ENCODE data around the gene TNFRSF1A. TPM values are rescaled to one million over a fixed set of nuclear protein-coding genes. Genes with fewer than 3 reads are reported as not detected.

The TNFRSF1A gene
- total and polyA plus RNA-seq, 2 of the 13 experiments (the other 11 are each of a cell fraction or from before 2014, with no cell fraction given), result 41.5 to 61.2 TPM

GRCh38 chr12:6384499-6385436 is 42.9 kb upstream of the TNFRSF1A start (continued):
- TF ChIP-seq POLR2A (IDR thresholded peaks at IDR 0.05; ENCODE audit: insufficient read depth in 1 of 2, low read depth in 2 of 2, low read length in 2 of 2) (peak in 1 of 2 experiments; percentile 47; a peak in 1 of 4 replicates), ATF7-NPFF (CRISPR knock-in tag; IDR thresholded peaks at IDR 0.05; ENCODE audit: low read depth) (0 out of 2 replicates have a peak, but pooled peaks have one; percentile 34), TGIF2 (CRISPR knock-in tag; IDR thresholded peaks at IDR 0.05) (peak; percentile 52; the same call in 1 of the 2 replicates), REL (CRISPR knock-in tag; conservative IDR thresholded peaks at IDR 0.05) (0 out of 2 replicates have a peak, but pooled peaks have one; percentile 25), MAF1 (CRISPR knock-in tag; IDR thresholded peaks at IDR 0.05; ENCODE audit: borderline replicate concordance) (peak; percentile 51; the same call in 1 of the 2 replicates), HOXA3 (CRISPR knock-in tag; IDR thresholded peaks at IDR 0.05) (peak; percentile 32; the same call in 1 of the 2 replicates), NPAS2 (CRISPR knock-in tag; IDR thresholded peaks at IDR 0.05; ENCODE audit: borderline replicate concordance) (no peak), ZNF430 (CRISPR knock-in tag; IDR thresholded peaks at IDR 0.05) (0 out of 2 replicates have a peak, but pooled peaks have one; percentile 30), ISL2 (CRISPR knock-in tag; IDR thresholded peaks at IDR 0.05) (peak; percentile 41; the same call in 1 of the 2 replicates), ZNF605 (CRISPR knock-in tag; IDR thresholded peaks at IDR 0.05) (no peak), ZNF691 (CRISPR knock-in tag; IDR thresholded peaks at IDR 0.05; ENCODE audit: borderline replicate concordance, low read depth) (0 out of 2 replicates have a peak, but pooled peaks have one; percentile 7), ZNF460 (CRISPR knock-in tag; IDR thresholded peaks at IDR 0.05; ENCODE audit: borderline replicate concordance) (no peak), ZBTB37 (CRISPR knock-in tag; IDR thresholded peaks at IDR 0.05) (0 out of 2 replicates have a peak, but pooled peaks have one; percentile 29), KLF12 (CRISPR knock-in tag; IDR thresholded peaks at IDR 0.05; ENCODE audit: borderline replicate concordance) (peak; percentile 54; the same call in 1 of the 2 replicates), UBTF (CRISPR knock-in tag; IDR thresholded peaks at IDR 0.05) (no peak), HIC2 (CRISPR knock-in tag; IDR thresholded peaks at IDR 0.05; ENCODE audit: low read depth) (peak; percentile 93), ZNF232 (CRISPR knock-in tag; IDR thresholded peaks at IDR 0.05; ENCODE audit: borderline replicate concordance) (0 out of 2 replicates have a peak, but pooled peaks have one; percentile 28), SSRP1 (CRISPR knock-in tag; IDR thresholded peaks at IDR 0.05) (0 out of 2 replicates have a peak, but pooled peaks have one; percentile 27), ZNF598 (CRISPR knock-in tag; IDR thresholded peaks at IDR 0.05; ENCODE audit: borderline replicate concordance) (peak; percentile 13; the same call in 1 of the 2 replicates), SRSF1 (optimal IDR thresholded peaks at IDR 0.05; ENCODE audit: low read depth, low read length) (peak; percentile 33), POGZ (CRISPR knock-in tag; IDR thresholded peaks at IDR 0.05) (0 out of 2 replicates have a peak, but pooled peaks have one; percentile 15), FOXA1 (IDR thresholded peaks at IDR 0.05) (no peak), FOXA1 (CRISPR knock-in tag; IDR thresholded peaks at IDR 0.05) (peak; percentile 22; the same call in 1 of the 2 replicates)
